Astrocyte (in vitro differentiated cells and primary cell): ENCODE results near the gene CNTNAP2. TPM values are rescaled to one million over a fixed set of nuclear protein-coding genes. Genes with fewer than 3 reads are reported as not detected.
"Not testable (repeated sequence)": the region's sequence is repeated elsewhere in the genome, so short reads cannot be mapped to it uniquely, and the experiment has no call there.

ENCODE experiments used
- DNase-seq: peaks from one replicate; pipeline ENCODE4 v3.0.0-alpha.2; 2010; ENCODE audit warnings: low read depth
- FAIRE-seq: peaks from 2 replicates; lab custom pipeline; 2011; peaks lifted over from hg19 to GRCh38; lab: Jason Lieb, UNC
- H2AFZ ChIP-seq: 2 replicates; pipeline ENCODE4 v1.6.0; 2012; ENCODE audit warnings: low read depth, low read length, inconsistent platforms
- H3K27ac ChIP-seq: 2 replicates; pipeline ENCODE4 v1.5.1; 2011; ENCODE audit warnings: low read depth, low read length, inconsistent platforms
- H3K27me3 ChIP-seq: 2 replicates; pipeline ENCODE4 v1.6.0; 2011; ENCODE audit warnings: low read length, inconsistent platforms; ENCODE audit not compliant: insufficient read depth
- H3K36me3 ChIP-seq: 2 replicates; pipeline ENCODE4 v1.5.1; 2011; ENCODE audit warnings: low read length, inconsistent platforms; ENCODE audit not compliant: insufficient read depth
- H3K4me1 ChIP-seq: 2 replicates; pipeline ENCODE4 v1.5.1; 2011; ENCODE audit warnings: low read length, inconsistent platforms; ENCODE audit not compliant: insufficient read depth
- H3K4me2 ChIP-seq: 2 replicates; pipeline ENCODE4 v1.6.0; 2012; ENCODE audit warnings: low read length, inconsistent platforms
- H3K4me3 ChIP-seq: 2 replicates; pipeline ENCODE4 v1.5.1; 2011; ENCODE audit warnings: low read depth, mild to moderate bottlenecking, low read length, inconsistent platforms; ENCODE audit not compliant: insufficient read depth
- H3K79me2 ChIP-seq: 2 replicates; pipeline ENCODE4 v1.6.0; 2012; ENCODE audit warnings: mild to moderate bottlenecking, low read length, inconsistent platforms; ENCODE audit not compliant: insufficient read depth
- H3K9ac ChIP-seq: 2 replicates; pipeline ENCODE4 v1.6.0; 2012; ENCODE audit warnings: mild to moderate bottlenecking, low read length, inconsistent platforms
- H3K9me3 ChIP-seq: 2 replicates; pipeline ENCODE4 v1.5.1; 2012; ENCODE audit warnings: low read depth, mild to moderate bottlenecking, low read length, inconsistent platforms; ENCODE audit not compliant: insufficient read depth
- H4K20me1 ChIP-seq: 2 replicates; pipeline ENCODE4 v1.6.0; 2012; ENCODE audit warnings: low read length, inconsistent platforms; ENCODE audit not compliant: insufficient read depth
- H3K27ac Mint-ChIP-seq: one replicate; pipeline ENCODE4 v1.8.0; 2021; ENCODE audit warnings: mild to moderate bottlenecking, mixed read lengths; ENCODE audit not compliant: unreplicated experiment
- H3K27me3 Mint-ChIP-seq: one replicate; pipeline ENCODE4 v1.8.0; 2021; ENCODE audit warnings: low read depth, mixed read lengths; ENCODE audit not compliant: unreplicated experiment
- H3K36me3 Mint-ChIP-seq: one replicate; pipeline ENCODE4 v1.8.0; 2021; ENCODE audit warnings: low read depth, mixed read lengths; ENCODE audit not compliant: unreplicated experiment
- H3K4me1 Mint-ChIP-seq: one replicate; pipeline ENCODE4 v1.8.0; 2021; ENCODE audit warnings: low read depth, mixed read lengths; ENCODE audit not compliant: unreplicated experiment
- H3K4me3 Mint-ChIP-seq: one replicate; pipeline ENCODE4 v1.8.0; 2021; ENCODE audit warnings: mild to moderate bottlenecking, moderate library complexity, mixed read lengths; ENCODE audit not compliant: unreplicated experiment
- H3K9me3 Mint-ChIP-seq: one replicate; pipeline ENCODE4 v1.8.0; 2021; ENCODE audit warnings: mild to moderate bottlenecking, mixed read lengths; ENCODE audit not compliant: unreplicated experiment
- EZH2 ChIP-seq: IDR thresholded peaks from 2 replicates; pipeline ENCODE4 v1.6.1; 2012; ENCODE audit warnings: mild to moderate bottlenecking, low read length, inconsistent platforms; ENCODE audit not compliant: insufficient read depth
- total RNA-seq: library from RNA; stranded (reverse); gene quantifications from 2 replicates; pipeline ENCODE4 v1.2.1, GENCODE V29; 2021
- TF ChIP-seq, protein P1 (sequence below): IDR thresholded peaks from 2 replicates; pipeline ENCODE4 v1.5.1; 2011; ENCODE audit warnings: low read depth, mild to moderate bottlenecking, inconsistent platforms, low read length, moderate library complexity; ENCODE audit not compliant: insufficient read depth

Gene CNTNAP2
- total RNA-seq, 1 donor from 2014 or later, result 20.0 TPM

DNA sequence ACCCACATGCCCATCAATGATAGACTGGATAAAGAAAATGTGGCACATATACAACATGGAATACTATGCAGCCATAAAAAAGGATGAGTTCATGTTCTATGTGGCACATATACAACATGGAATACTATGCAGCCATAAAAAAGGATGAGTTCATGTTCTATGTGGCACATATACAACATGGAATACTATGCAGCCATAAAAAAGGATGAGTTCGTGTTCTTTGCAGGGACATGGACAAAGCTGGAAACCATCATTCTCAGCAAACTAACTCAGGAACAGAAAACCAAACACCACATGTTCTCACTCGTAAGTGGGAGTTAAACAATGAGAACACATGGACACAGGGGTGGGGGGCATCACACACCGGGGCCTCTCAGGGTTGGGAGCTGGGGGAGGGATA is 2314.1 kb downstream of the CNTNAP2 start:
- not testable (repeated sequence) for H3K9me3 ChIP-seq, H3K27ac Mint-ChIP-seq, H3K4me2 ChIP-seq, H3K4me3 ChIP-seq, H3K79me2 ChIP-seq, H3K36me3 Mint-ChIP-seq, H3K27ac ChIP-seq, H2AFZ ChIP-seq, FAIRE-seq, H3K9ac ChIP-seq, H3K27me3 Mint-ChIP-seq, H3K4me1 ChIP-seq, H3K9me3 Mint-ChIP-seq, DNase-seq, H3K27me3 ChIP-seq, H3K36me3 ChIP-seq, H4K20me1 ChIP-seq, H3K4me3 Mint-ChIP-seq
- H3K4me1 Mint-ChIP-seq, result peaks cover 14% of the 10 kb centered on the region

DNA sequence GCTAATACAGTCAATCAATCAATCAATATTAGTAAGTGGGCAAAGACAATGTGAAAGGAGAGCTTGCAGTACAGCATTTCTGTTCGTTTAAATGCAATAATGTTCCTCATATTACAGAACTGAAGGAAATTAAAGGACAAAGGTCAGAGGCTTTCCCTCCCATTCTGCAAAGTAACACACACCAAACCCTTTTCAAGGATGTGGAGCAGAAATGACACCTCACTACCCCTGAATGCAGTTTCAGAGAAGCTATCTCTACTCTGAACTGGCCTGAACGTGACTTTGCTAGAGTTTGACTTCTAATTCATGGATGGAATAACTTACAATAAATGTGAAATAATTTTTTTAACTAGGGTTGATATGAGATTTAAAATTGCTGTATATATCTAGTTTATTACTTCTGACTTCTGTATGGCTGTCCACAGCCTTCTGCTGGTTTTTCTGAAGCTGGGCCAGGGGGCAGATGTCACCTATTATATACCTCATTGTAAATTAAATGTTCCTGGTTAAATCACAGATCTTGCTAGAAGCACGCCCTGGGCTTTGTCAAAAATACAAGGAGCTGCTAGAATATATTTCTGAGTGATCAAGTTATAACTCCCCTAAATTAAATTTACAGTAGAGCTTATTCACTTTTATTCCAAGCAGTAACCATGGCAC is 2317.1 kb downstream of the CNTNAP2 start:
- peaks cover 14% of the 10 kb centered on the region for H3K4me1 Mint-ChIP-seq
- H3K9me3 Mint-ChIP-seq, result peaks cover 4% of the 10 kb centered on the region
- no peak overlapping the region for H3K4me2 ChIP-seq
- H2AFZ ChIP-seq, result no peak overlapping the region
- TF ChIP-seq, protein P1, sequence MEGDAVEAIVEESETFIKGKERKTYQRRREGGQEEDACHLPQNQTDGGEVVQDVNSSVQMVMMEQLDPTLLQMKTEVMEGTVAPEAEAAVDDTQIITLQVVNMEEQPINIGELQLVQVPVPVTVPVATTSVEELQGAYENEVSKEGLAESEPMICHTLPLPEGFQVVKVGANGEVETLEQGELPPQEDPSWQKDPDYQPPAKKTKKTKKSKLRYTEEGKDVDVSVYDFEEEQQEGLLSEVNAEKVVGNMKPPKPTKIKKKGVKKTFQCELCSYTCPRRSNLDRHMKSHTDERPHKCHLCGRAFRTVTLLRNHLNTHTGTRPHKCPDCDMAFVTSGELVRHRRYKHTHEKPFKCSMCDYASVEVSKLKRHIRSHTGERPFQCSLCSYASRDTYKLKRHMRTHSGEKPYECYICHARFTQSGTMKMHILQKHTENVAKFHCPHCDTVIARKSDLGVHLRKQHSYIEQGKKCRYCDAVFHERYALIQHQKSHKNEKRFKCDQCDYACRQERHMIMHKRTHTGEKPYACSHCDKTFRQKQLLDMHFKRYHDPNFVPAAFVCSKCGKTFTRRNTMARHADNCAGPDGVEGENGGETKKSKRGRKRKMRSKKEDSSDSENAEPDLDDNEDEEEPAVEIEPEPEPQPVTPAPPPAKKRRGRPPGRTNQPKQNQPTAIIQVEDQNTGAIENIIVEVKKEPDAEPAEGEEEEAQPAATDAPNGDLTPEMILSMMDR, result no peak
- no peak for TF ChIP-seq EZH2
- H3K27me3 Mint-ChIP-seq, result peaks cover 17% of the 10 kb centered on the region
- FAIRE-seq, result no peak
- H3K79me2 ChIP-seq, result no peaks in the 10 kb centered on the region
- H3K27me3 ChIP-seq, result no peaks in the 10 kb centered on the region
- H3K27ac ChIP-seq, result no peak overlapping the region
- no peaks in the 10 kb centered on the region for H3K4me1 ChIP-seq
- H3K4me3 ChIP-seq, result no peak overlapping the region
- no peak overlapping the region for H3K27ac Mint-ChIP-seq
- no peak overlapping the region for H3K9ac ChIP-seq
- H3K36me3 ChIP-seq, result no peaks in the 10 kb centered on the region
- no peaks in the 10 kb centered on the region for H3K36me3 Mint-ChIP-seq
- H4K20me1 ChIP-seq, result no peaks in the 10 kb centered on the region
- no peak overlapping the region for H3K4me3 Mint-ChIP-seq
- H3K9me3 ChIP-seq, result peaks cover 6% of the 10 kb centered on the region
- no peak for DNase-seq

DNA sequence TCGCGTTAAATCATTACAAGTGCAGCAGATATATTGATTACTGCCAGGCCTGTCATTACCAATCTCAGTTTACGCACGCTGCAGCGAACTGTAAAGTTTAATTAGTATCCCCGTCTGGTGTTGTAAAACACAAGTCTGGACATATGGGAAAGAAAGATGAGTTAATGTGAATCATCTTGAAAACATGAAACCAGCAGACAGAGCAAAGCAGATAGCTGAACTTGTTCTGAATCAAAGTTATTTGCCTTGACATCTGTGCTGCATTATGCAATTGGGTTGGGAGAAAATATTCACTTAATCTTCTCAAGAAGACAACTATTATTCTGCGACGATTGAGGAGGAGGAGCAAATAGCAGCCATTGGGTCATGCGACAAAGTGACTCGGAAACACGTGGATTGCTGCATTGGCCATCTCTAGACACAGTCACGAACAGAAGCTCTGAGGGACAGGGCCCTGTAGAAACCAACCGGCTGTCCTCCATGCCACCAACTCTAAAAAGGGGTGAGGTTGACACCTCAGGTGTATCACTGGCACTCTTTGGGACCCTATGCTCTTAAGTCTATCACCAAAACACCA is 2317.7 kb downstream of the CNTNAP2 start:
- Mint-ChIP-seq H3K4me1 (peaks cover 14% of the 10 kb centered on the region), H3K4me3 (no peak overlapping the region), H3K9me3 (peaks cover 4% of the 10 kb centered on the region), H3K27ac (no peak overlapping the region), H3K36me3 (no peaks in the 10 kb centered on the region), H3K27me3 (peaks cover 17% of the 10 kb centered on the region)
- no peak overlapping the region for H3K9ac ChIP-seq
- DNase-seq (no peak), FAIRE-seq (no peak)
- H3K27ac ChIP-seq, result no peak overlapping the region
- no peaks in the 10 kb centered on the region for H3K27me3 ChIP-seq
- peaks cover 6% of the 10 kb centered on the region for H3K9me3 ChIP-seq
- H3K36me3 ChIP-seq, result no peaks in the 10 kb centered on the region
- no peaks in the 10 kb centered on the region for H3K4me1 ChIP-seq
- H3K79me2 ChIP-seq, result no peaks in the 10 kb centered on the region
- no peak overlapping the region for H3K4me3 ChIP-seq
- H2AFZ ChIP-seq, result no peak overlapping the region
- H3K4me2 ChIP-seq, result no peak overlapping the region
- no peak for TF ChIP-seq EZH2
- TF ChIP-seq, protein P1, result no peak
- H4K20me1 ChIP-seq, result no peaks in the 10 kb centered on the region
